CD4-positive, alpha-beta T cell (primary cell): ENCODE measurements around the gene BSND. TPM values are rescaled to one million over a fixed set of nuclear protein-coding genes. Genes with fewer than 3 reads are reported as not detected.

Experiments used
- ATAC-seq: fragments of 200-7000 bp; cut with Tn5 transposase; one replicate; pipeline ENCODE4 v1.10.0; 2022; ENCODE audit warnings: mild to moderate bottlenecking; ENCODE audit not compliant: poor library complexity
- CTCF ChIA-PET: fragments of 350-600 bp; sonication (Branson Sonifier 250); formaldehyde crosslinking; loops from one replicate; lab custom pipeline; 2021; ENCODE audit warnings: antibody characterized with exemption, inconsistent platforms; lab: Charles Lee
- POLR2A ChIA-PET: fragments of 350-600 bp; sonication (Branson Sonifier 250); formaldehyde crosslinking; loops from one replicate; lab custom pipeline; 2021; ENCODE audit warnings: antibody characterized with exemption, inconsistent platforms; lab: Charles Lee
- DNase-seq, 14 experiments: peaks; one replicate each; pipeline ENCODE4 v3.0.0-alpha.2; 2013 to 2020; ENCODE audit warnings: mixed read lengths in 2 of 14
- H3K27ac ChIP-seq, 2 donors: one replicate each; pipeline versions ENCODE4 v1.5.1 to v1.7.0; 2013; ENCODE audit warnings: low read length in 2 of 2, low read depth in 1 of 2, mild to moderate bottlenecking in 1 of 2
- H3K27me3 ChIP-seq, 2 experiments: 1 replicate in 1 of 2; 2 replicates in 1 of 2; pipeline versions ENCODE4 v1.6.1 to v1.7.0; 2013; ENCODE audit warnings: low read length in 2 of 2, control low read depth in 1 of 2, mild to moderate bottlenecking in 1 of 2, moderate library complexity in 1 of 2; ENCODE audit not compliant: insufficient read depth in 2 of 2, control insufficient read depth in 1 of 2
- H3K36me3 ChIP-seq: one replicate; pipeline ENCODE4 v1.6.1; 2013; ENCODE audit warnings: low read length, control low read depth; ENCODE audit not compliant: insufficient read depth
- H3K4me1 ChIP-seq: one replicate; pipeline ENCODE4 v1.6.1; 2013; ENCODE audit warnings: low read length, control low read depth; ENCODE audit not compliant: insufficient read depth
- H3K4me3 ChIP-seq: one replicate; pipeline ENCODE4 v1.5.1; 2013; ENCODE audit warnings: mild to moderate bottlenecking, low read length, moderate library complexity
- H3K9me3 ChIP-seq, 2 experiments: 1 replicate in 1 of 2; 2 replicates in 1 of 2; pipeline versions ENCODE4 v1.6.1 to v1.7.0; 2013; ENCODE audit warnings: low read length in 2 of 2, mild to moderate bottlenecking in 2 of 2, control low read depth in 1 of 2, moderate library complexity in 1 of 2; ENCODE audit not compliant: control insufficient read depth in 1 of 2, insufficient read depth in 1 of 2
- H3K27ac Mint-ChIP-seq: one replicate; pipeline ENCODE4 v1.8.0; 2020; ENCODE audit warnings: mixed read lengths
- H3K27me3 Mint-ChIP-seq: one replicate; pipeline ENCODE4 v1.8.0; 2021; ENCODE audit warnings: mixed read lengths
- H3K36me3 Mint-ChIP-seq: one replicate; pipeline ENCODE4 v1.8.0; 2021; ENCODE audit warnings: low read depth, mixed read lengths
- H3K4me1 Mint-ChIP-seq: one replicate; pipeline ENCODE4 v1.8.0; 2021; ENCODE audit warnings: low read depth, mixed read lengths
- H3K4me3 Mint-ChIP-seq: one replicate; pipeline ENCODE4 v1.8.0; 2020; ENCODE audit warnings: mild to moderate bottlenecking, mixed read lengths
- H3K9me3 Mint-ChIP-seq: one replicate; pipeline ENCODE4 v1.8.0; 2020; ENCODE audit warnings: mixed read lengths
- intact Hi-C, 2 experiments: fragments of 100-400 bp; cut with DNase I in 1 of 2; cut with micrococcal nuclease in 1 of 2; formaldehyde crosslinking; loops; one replicate each; pipeline versions ENCODE4 v1.15.1 to v1.9.0; 2023 to 2025; cut with DNase I, micrococcal nuclease
- polyA plus RNA-seq, 2 donors: library from polyadenylated mRNA; unstranded; fragments of 120-200 nt; gene quantifications; one replicate each; pipeline ENCODE4 v1.2.1, GENCODE V29; 2013
- total RNA-seq, 174 experiments: library from RNA in 2 of 174; stranded (reverse) in 2 of 174; gene quantifications; one replicate each; pipeline ENCODE4 v1.2.3 and lab custom pipeline; 2021 to 2026
- TF ChIP-seq, protein P1 (sequence below): fragments of 200-600 bp; IDR thresholded peaks from one replicate; pipeline ENCODE4 v1.8.0; 2022; ENCODE audit warnings: antibody characterized with exemption, mild to moderate bottlenecking

BSND gene
- not detected for total RNA-seq
- not detected for polyA plus RNA-seq (2013, experiment 1 of 2)
- 0.03 TPM for polyA plus RNA-seq (2013, experiment 2 of 2)
- 0 to 0.32 (median 0) reads per million in 172 experiments for total RNA-seq (lab: John Stamatoyannopoulos, UW)

DNA sequence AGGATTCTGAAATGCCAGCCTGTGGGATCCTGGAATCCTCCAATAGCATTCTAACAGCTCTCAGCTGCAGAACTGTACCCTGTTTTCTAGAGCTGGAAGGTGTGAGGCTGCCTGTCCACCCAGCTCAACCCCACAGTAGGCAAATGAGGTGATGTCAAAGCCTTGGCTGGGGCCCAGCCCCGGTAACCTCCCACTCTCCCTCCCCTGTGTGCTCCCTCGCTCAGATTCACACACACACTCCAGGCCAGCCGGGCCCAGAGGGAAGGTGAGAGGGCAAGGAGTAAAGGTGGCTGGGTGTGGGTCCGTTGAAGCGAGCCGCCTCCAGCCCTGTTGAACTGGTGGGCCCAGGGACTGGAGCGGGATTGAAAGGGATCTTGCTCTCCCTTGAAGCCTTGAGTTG is at the start of gene BSND:
Gene BSND (plus strand): TSS at position 257 of the 400 bp plus-strand sequence. CDS start 254 bp downstream, outside the sequence.
- no peak within 1 kb of the TSS for H3K4me3 Mint-ChIP-seq
- no peaks in the 10 kb centered on the region for H3K9me3 Mint-ChIP-seq
- H3K4me1 ChIP-seq, result peaks cover 21% of the 10 kb centered on the region
- H3K27me3 Mint-ChIP-seq, result peaks cover 47% of the 10 kb centered on the region
- H3K4me1 Mint-ChIP-seq, result peaks cover 23% of the 10 kb centered on the region
- peaks cover 29 to 35% of the 10 kb centered on the region in 2 experiments for H3K27me3 ChIP-seq
- no peak within 1 kb of the TSS for H3K4me3 ChIP-seq
- intact Hi-C loops, result loop anchor here (5.0 to 10.0 kb wide), 2 partner anchors 326 to 934 kb away; no protein-coding TSS in a partner anchor
- ChIA-PET POLR2A (no interaction called here), CTCF (no interaction called here)
- TF ChIP-seq, protein P1, sequence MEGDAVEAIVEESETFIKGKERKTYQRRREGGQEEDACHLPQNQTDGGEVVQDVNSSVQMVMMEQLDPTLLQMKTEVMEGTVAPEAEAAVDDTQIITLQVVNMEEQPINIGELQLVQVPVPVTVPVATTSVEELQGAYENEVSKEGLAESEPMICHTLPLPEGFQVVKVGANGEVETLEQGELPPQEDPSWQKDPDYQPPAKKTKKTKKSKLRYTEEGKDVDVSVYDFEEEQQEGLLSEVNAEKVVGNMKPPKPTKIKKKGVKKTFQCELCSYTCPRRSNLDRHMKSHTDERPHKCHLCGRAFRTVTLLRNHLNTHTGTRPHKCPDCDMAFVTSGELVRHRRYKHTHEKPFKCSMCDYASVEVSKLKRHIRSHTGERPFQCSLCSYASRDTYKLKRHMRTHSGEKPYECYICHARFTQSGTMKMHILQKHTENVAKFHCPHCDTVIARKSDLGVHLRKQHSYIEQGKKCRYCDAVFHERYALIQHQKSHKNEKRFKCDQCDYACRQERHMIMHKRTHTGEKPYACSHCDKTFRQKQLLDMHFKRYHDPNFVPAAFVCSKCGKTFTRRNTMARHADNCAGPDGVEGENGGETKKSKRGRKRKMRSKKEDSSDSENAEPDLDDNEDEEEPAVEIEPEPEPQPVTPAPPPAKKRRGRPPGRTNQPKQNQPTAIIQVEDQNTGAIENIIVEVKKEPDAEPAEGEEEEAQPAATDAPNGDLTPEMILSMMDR, result no peak
- H3K9me3 ChIP-seq, result peaks cover 0 to 8% of the 10 kb centered on the region in 2 experiments
- no peaks in the 10 kb centered on the region for H3K36me3 ChIP-seq
- H3K36me3 Mint-ChIP-seq, result no peaks in the 10 kb centered on the region
- no peak within 1 kb of the TSS for H3K27ac Mint-ChIP-seq
- no peak within 1 kb of the TSS for H3K27ac ChIP-seq
- no peak for DNase-seq
- ATAC-seq, result no peak

DNA sequence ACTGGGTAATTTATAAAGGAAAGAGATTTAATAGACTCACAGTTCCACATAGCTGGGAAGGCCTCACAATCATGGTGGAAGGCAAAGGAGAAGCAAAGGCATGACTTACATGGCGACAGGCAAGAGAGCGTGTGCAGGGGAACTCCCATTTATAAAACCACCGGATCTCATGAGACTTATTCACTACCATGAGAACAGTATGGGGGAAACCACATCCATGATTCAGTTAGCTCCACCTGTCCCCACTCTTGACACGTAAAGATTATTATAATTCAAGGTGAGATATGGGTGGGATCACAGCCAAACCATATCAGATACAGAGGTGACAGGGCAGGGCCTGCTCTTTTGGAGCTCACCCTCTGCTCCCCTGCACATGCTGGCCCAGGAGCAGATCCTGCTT is 49.7 kb upstream of the BSND start:
- ChIA-PET CTCF (interaction anchor here (0.7 to 1.2 kb wide), 2 partner anchors 47 to 1756 kb away, joined by 4 read pairs; no protein-coding TSS in a partner anchor), POLR2A (no interaction called here)
- no peaks in the 10 kb centered on the region for H3K9me3 ChIP-seq
- H3K27ac ChIP-seq, result no peak overlapping the region
- Mint-ChIP-seq H3K9me3 (no peaks in the 10 kb centered on the region), H3K4me3 (no peak overlapping the region), H3K4me1 (peaks cover 15% of the 10 kb centered on the region), H3K27me3 (peaks cover 11% of the 10 kb centered on the region), H3K36me3 (no peaks in the 10 kb centered on the region), H3K27ac (no peak overlapping the region)
- ATAC-seq (peak; percentile 37), DNase-seq (peak in 3 of 14 experiments; percentile 41 to 62 (median 42))
- intact Hi-C loops, result loop anchor here in 1 of 2 experiments (1.0 kb wide), 1 partner anchor 47 kb away; no protein-coding TSS in a partner anchor
- peaks cover 14% of the 10 kb centered on the region for H3K4me1 ChIP-seq
- no peaks in the 10 kb centered on the region for H3K36me3 ChIP-seq
- H3K27me3 ChIP-seq, result no peaks in the 10 kb centered on the region
- H3K4me3 ChIP-seq, result no peak overlapping the region
- TF ChIP-seq, protein P1, result no peak

DNA sequence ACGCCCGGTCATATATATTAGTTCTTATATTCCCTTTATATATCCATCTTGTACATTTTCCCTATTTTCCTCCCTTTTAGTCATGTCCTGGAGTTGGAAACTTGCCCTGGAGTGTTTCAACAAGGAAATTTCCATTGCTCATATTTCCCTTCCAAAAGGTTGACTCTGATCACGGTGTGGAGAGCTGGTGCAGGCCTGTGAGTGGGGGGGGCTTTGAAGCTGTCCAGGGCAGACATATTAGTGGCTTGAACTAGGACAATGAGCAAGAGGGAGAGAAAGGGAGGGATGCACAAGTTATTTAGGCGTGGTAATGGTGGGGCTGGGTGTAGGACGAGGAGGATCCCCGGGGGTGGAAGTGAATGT is 48.7 kb upstream of the BSND start:
- H3K4me1 Mint-ChIP-seq, result peaks cover 14% of the 10 kb centered on the region
- H3K4me3 Mint-ChIP-seq, result no peak overlapping the region
- no peaks in the 10 kb centered on the region for H3K9me3 Mint-ChIP-seq

More for the DNA sequence above, 48.7 kb upstream of the BSND start:
- peaks cover 14% of the 10 kb centered on the region for H3K4me1 ChIP-seq
- no peaks in the 10 kb centered on the region for H3K36me3 ChIP-seq
- no peak for DNase-seq
- Mint-ChIP-seq H3K36me3 (no peaks in the 10 kb centered on the region), H3K27ac (no peak overlapping the region), H3K27me3 (peaks cover 12% of the 10 kb centered on the region)
- H3K27ac ChIP-seq, result no peak overlapping the region
- no peaks in the 10 kb centered on the region for H3K9me3 ChIP-seq
- no peaks in the 10 kb centered on the region for H3K27me3 ChIP-seq
- intact Hi-C loops, result no loop called here
- TF ChIP-seq, protein P1, result no peak
- no peak for ATAC-seq
- POLR2A ChIA-PET, result interaction anchor here (1.5 kb wide), 1 partner anchor 46 kb away, joined by 7 read pairs; no protein-coding TSS in a partner anchor
- CTCF ChIA-PET, result interaction anchor here (1.7 kb wide), 1 partner anchor 46 kb away, joined by 9 read pairs; no protein-coding TSS in a partner anchor
- H3K4me3 ChIP-seq, result no peak overlapping the region
